Measurements from ENCODE around the gene CYB561A3. TPM values are rescaled to one million over a fixed set of nuclear protein-coding genes. Genes with fewer than 3 reads are reported as not detected.

CYB561A3 gene
- total and polyA plus RNA-seq, 2 of the 13 experiments (the other 11 are each of a cell fraction or from before 2014, with no cell fraction given): 11.4 to 14.9 TPM

DNA sequence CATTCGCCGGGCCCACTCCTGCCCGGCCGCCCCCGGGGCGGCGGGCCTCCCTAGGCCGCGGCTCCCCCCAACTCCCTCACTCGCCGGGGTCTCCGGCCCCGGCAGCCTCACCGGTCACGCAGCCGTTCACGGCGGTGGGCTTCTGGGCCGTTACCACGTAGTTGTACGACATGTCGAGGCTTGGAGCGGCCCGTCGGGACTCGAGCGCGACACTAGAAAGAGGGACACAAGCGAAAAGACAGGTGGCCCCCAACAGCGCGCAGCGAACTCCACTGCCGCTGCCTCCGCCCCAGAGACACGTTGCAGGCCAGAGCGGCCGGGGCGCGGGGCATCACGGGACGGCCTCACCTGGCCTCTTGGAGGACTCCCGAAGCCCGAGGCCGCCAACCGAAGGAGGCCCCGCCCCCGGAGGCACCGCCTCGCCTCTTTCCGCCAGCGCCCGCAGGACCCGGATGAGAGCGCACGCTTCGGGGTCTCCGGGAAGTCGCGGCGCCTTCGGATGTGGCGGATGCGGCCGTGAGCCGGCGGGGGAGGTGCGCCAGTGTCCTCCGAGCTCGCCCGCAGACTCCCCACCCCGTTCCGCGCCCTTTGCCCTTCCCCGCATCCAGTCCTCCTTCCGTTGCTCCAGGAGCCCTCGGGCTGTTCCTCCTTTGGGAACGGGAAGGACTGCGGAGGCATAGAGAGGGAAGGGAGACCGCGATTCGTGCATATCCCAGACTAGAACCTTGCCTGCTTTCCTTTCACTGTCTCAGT lies 28.7 kb downstream of the CYB561A3 start, which contains the start of the genes DDB1 and TKFC (continued):
- TF ChIP-seq, protein P1, sequence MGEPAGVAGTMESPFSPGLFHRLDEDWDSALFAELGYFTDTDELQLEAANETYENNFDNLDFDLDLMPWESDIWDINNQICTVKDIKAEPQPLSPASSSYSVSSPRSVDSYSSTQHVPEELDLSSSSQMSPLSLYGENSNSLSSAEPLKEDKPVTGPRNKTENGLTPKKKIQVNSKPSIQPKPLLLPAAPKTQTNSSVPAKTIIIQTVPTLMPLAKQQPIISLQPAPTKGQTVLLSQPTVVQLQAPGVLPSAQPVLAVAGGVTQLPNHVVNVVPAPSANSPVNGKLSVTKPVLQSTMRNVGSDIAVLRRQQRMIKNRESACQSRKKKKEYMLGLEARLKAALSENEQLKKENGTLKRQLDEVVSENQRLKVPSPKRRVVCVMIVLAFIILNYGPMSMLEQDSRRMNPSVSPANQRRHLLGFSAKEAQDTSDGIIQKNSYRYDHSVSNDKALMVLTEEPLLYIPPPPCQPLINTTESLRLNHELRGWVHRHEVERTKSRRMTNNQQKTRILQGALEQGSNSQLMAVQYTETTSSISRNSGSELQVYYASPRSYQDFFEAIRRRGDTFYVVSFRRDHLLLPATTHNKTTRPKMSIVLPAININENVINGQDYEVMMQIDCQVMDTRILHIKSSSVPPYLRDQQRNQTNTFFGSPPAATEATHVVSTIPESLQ (CRISPR knock-in tag; conservative IDR thresholded peaks at IDR 0.05): no peak
- TF ChIP-seq HNRNPK (IDR thresholded peaks at IDR 0.05; ENCODE audit: low read depth, low read length, poor library complexity, severe bottlenecking) (peak; percentile 89), ZFP36L2 (CRISPR knock-in tag; IDR thresholded peaks at IDR 0.05) (no peak), CBFB (CRISPR knock-in tag; IDR thresholded peaks at IDR 0.05) (peak; percentile 66), ZNF138 (CRISPR knock-in tag; IDR thresholded peaks at IDR 0.05; ENCODE audit: low read depth) (no peak), MXD4 (CRISPR knock-in tag; IDR thresholded peaks at IDR 0.05) (peak; percentile 95), ZNF224 (CRISPR knock-in tag; IDR thresholded peaks at IDR 0.05) (0 out of 2 replicates have a peak, but pooled peaks have one; percentile 36), MAFK (conservative IDR thresholded peaks at IDR 0.05 in 1 of 2, IDR thresholded peaks at IDR 0.05 in 1 of 2; ENCODE audit: low read length in 2 of 2) (no peak), ZNF274 (CRISPR knock-in tag; IDR thresholded peaks at IDR 0.05) (peak; percentile 81), HNRNPL (IDR thresholded peaks at IDR 0.05; ENCODE audit: low read depth, low read length) (no peak), GZF1 (CRISPR knock-in tag; IDR thresholded peaks at IDR 0.05) (peak; percentile 77; the same call in 1 of the 2 replicates)
- TF ChIP-seq, protein P2, sequence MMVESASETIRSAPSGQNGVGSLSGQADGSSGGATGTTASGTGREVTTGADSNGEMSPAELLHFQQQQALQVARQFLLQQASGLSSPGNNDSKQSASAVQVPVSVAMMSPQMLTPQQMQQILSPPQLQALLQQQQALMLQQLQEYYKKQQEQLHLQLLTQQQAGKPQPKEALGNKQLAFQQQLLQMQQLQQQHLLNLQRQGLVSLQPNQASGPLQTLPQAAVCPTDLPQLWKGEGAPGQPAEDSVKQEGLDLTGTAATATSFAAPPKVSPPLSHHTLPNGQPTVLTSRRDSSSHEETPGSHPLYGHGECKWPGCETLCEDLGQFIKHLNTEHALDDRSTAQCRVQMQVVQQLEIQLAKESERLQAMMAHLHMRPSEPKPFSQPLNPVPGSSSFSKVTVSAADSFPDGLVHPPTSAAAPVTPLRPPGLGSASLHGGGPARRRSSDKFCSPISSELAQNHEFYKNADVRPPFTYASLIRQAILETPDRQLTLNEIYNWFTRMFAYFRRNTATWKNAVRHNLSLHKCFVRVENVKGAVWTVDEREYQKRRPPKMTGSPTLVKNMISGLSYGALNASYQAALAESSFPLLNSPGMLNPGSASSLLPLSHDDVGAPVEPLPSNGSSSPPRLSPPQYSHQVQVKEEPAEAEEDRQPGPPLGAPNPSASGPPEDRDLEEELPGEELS (CRISPR knock-in tag; IDR thresholded peaks at IDR 0.05): peak; percentile 45; the same call in 1 of the 2 replicates
- TF ChIP-seq, protein P3, sequence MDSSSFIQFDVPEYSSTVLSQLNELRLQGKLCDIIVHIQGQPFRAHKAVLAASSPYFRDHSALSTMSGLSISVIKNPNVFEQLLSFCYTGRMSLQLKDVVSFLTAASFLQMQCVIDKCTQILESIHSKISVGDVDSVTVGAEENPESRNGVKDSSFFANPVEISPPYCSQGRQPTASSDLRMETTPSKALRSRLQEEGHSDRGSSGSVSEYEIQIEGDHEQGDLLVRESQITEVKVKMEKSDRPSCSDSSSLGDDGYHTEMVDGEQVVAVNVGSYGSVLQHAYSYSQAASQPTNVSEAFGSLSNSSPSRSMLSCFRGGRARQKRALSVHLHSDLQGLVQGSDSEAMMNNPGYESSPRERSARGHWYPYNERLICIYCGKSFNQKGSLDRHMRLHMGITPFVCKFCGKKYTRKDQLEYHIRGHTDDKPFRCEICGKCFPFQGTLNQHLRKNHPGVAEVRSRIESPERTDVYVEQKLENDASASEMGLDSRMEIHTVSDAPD (CRISPR knock-in tag; IDR thresholded peaks at IDR 0.05): 0 out of 2 replicates have a peak, but pooled peaks have one; percentile 47
- TF ChIP-seq, protein P4, sequence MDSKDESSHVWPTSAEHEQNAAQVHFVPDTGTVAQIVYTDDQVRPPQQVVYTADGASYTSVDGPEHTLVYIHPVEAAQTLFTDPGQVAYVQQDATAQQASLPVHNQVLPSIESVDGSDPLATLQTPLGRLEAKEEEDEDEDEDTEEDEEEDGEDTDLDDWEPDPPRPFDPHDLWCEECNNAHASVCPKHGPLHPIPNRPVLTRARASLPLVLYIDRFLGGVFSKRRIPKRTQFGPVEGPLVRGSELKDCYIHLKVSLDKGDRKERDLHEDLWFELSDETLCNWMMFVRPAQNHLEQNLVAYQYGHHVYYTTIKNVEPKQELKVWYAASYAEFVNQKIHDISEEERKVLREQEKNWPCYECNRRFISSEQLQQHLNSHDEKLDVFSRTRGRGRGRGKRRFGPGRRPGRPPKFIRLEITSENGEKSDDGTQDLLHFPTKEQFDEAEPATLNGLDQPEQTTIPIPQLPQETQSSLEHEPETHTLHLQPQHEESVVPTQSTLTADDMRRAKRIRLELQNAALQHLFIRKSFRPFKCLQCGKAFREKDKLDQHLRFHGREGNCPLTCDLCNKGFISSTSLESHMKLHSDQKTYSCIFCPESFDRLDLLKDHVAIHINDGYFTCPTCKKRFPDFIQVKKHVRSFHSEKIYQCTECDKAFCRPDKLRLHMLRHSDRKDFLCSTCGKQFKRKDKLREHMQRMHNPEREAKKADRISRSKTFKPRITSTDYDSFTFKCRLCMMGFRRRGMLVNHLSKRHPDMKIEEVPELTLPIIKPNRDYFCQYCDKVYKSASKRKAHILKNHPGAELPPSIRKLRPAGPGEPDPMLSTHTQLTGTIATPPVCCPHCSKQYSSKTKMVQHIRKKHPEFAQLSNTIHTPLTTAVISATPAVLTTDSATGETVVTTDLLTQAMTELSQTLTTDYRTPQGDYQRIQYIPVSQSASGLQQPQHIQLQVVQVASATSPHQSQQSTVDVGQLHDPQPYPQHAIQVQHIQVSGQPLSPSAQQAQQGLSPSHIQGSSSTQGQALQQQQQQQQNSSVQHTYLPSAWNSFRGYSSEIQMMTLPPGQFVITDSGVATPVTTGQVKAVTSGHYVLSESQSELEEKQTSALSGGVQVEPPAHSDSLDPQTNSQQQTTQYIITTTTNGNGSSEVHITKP (CRISPR knock-in tag; IDR thresholded peaks at IDR 0.05; ENCODE audit: low read depth): no peak
- TF ChIP-seq, protein P5, sequence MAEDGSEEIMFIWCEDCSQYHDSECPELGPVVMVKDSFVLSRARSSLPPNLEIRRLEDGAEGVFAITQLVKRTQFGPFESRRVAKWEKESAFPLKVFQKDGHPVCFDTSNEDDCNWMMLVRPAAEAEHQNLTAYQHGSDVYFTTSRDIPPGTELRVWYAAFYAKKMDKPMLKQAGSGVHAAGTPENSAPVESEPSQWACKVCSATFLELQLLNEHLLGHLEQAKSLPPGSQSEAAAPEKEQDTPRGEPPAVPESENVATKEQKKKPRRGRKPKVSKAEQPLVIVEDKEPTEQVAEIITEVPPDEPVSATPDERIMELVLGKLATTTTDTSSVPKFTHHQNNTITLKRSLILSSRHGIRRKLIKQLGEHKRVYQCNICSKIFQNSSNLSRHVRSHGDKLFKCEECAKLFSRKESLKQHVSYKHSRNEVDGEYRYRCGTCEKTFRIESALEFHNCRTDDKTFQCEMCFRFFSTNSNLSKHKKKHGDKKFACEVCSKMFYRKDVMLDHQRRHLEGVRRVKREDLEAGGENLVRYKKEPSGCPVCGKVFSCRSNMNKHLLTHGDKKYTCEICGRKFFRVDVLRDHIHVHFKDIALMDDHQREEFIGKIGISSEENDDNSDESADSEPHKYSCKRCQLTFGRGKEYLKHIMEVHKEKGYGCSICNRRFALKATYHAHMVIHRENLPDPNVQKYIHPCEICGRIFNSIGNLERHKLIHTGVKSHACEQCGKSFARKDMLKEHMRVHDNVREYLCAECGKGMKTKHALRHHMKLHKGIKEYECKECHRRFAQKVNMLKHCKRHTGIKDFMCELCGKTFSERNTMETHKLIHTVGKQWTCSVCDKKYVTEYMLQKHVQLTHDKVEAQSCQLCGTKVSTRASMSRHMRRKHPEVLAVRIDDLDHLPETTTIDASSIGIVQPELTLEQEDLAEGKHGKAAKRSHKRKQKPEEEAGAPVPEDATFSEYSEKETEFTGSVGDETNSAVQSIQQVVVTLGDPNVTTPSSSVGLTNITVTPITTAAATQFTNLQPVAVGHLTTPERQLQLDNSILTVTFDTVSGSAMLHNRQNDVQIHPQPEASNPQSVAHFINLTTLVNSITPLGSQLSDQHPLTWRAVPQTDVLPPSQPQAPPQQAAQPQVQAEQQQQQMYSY (CRISPR knock-in tag; IDR thresholded peaks at IDR 0.05): no peak

Measured in HepG2 (cell line).